ENCODE measurements around the gene BIN1.

DNA sequence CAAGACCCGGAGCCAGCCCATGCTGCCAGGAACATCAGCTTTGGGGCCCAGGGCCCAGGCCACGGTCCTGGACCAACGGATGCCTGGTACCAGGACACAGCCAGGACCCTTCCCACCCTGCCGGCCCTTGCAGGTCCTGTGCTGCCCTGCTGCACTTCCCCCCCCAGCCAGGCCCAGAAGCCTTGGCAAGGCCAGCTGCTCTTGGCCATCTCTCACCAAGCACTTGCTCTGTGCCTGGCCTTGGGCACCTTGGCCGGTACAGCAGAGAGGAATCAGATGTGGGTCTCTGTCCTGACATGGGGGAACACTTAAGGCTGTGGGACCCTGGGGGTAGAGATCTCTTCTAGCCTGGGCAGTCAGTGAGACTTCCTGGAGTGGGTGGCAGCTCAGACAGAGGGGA lies 28.9 kb downstream of the BIN1 start:
- TF ChIP-seq, protein P1, sequence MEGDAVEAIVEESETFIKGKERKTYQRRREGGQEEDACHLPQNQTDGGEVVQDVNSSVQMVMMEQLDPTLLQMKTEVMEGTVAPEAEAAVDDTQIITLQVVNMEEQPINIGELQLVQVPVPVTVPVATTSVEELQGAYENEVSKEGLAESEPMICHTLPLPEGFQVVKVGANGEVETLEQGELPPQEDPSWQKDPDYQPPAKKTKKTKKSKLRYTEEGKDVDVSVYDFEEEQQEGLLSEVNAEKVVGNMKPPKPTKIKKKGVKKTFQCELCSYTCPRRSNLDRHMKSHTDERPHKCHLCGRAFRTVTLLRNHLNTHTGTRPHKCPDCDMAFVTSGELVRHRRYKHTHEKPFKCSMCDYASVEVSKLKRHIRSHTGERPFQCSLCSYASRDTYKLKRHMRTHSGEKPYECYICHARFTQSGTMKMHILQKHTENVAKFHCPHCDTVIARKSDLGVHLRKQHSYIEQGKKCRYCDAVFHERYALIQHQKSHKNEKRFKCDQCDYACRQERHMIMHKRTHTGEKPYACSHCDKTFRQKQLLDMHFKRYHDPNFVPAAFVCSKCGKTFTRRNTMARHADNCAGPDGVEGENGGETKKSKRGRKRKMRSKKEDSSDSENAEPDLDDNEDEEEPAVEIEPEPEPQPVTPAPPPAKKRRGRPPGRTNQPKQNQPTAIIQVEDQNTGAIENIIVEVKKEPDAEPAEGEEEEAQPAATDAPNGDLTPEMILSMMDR (IDR thresholded peaks at IDR 0.05), result no peak
- no peak for TF ChIP-seq POLR2A (IDR thresholded peaks at IDR 0.05)
